Neural cell (in vitro differentiated cells): ENCODE data around the gene SLC1A3. TPM values are rescaled to one million over a fixed set of nuclear protein-coding genes. Genes with fewer than 3 reads are reported as not detected.

ENCODE experiments used
- H2AFZ ChIP-seq: fragments of 200-600, 300-800 bp; sonication (generic), shearing (Covaris generic); 2 replicates; pipeline ENCODE4 v1.6.0; 2014; ENCODE audit warnings: low read depth, mild to moderate bottlenecking, antibody characterized with exemption, low read length, moderate library complexity
- H3F3A ChIP-seq: fragments of 200-600 bp; shearing (Covaris generic); 2 replicates; pipeline ENCODE4 v1.6.1; 2016; ENCODE audit warnings: mild to moderate bottlenecking, moderate library complexity, mixed read lengths, antibody characterized with exemption, low read length; ENCODE audit not compliant: insufficient read depth, poor library complexity, severe bottlenecking
- H3K27ac ChIP-seq: fragments of 200-600, 300-800 bp; sonication (generic), shearing (Covaris generic); 2 replicates; pipeline ENCODE4 v1.5.1; 2014; ENCODE audit warnings: mild to moderate bottlenecking, low read length, moderate library complexity
- H3K27me3 ChIP-seq: fragments of 300-800, 200-600 bp; sonication (generic), shearing (Covaris generic); 2 replicates; pipeline ENCODE4 v1.6.0; 2014; ENCODE audit warnings: mild to moderate bottlenecking, low read depth, low read length, moderate library complexity; ENCODE audit not compliant: insufficient read depth
- H3K36me3 ChIP-seq: fragments of 300-800, 200-600 bp; sonication (generic), shearing (Covaris generic); 2 replicates; pipeline ENCODE4 v1.5.1; 2014; ENCODE audit warnings: mild to moderate bottlenecking, antibody characterized with exemption, low read length, moderate library complexity; ENCODE audit not compliant: insufficient read depth
- H3K4me2 ChIP-seq: fragments of 300-800, 200-600 bp; sonication (generic), shearing (Covaris generic); 2 replicates; pipeline ENCODE4 v1.6.0; 2014; ENCODE audit warnings: mild to moderate bottlenecking, low read length
- H3K4me3 ChIP-seq: fragments of 300-800, 200-600 bp; sonication (generic), shearing (Covaris generic); 2 replicates; pipeline ENCODE4 v1.5.1; 2014; ENCODE audit warnings: mild to moderate bottlenecking, low read length, moderate library complexity
- H3K79me2 ChIP-seq: fragments of 200-600 bp; shearing (Covaris generic); replicated peaks from 2 replicates; pipeline ENCODE4 v1.6.0; 2014; ENCODE audit warnings: mild to moderate bottlenecking, low read length, moderate library complexity; ENCODE audit not compliant: insufficient read depth
- H3K9ac ChIP-seq: fragments of 300-800, 200-600 bp; sonication (generic), shearing (Covaris generic); 2 replicates; pipeline ENCODE4 v1.6.1; 2016; ENCODE audit warnings: mild to moderate bottlenecking, low read length, mixed read lengths
- H3K9me2 ChIP-seq: fragments of 200-600 bp; shearing (Covaris generic); 2 replicates; pipeline ENCODE4 v1.6.1; 2016; ENCODE audit warnings: mild to moderate bottlenecking, low read length, mixed read lengths; ENCODE audit not compliant: insufficient read depth
- H3K9me3 ChIP-seq: fragments of 200-600, 300-800 bp; sonication (generic), shearing (Covaris generic); 2 replicates; pipeline ENCODE4 v1.6.1; 2016; ENCODE audit warnings: mild to moderate bottlenecking, mixed run types, low read length, moderate library complexity, mixed read lengths
- H4K20me1 ChIP-seq: fragments of 200-600 bp; shearing (Covaris generic); 2 replicates; pipeline ENCODE4 v1.6.1; 2016; ENCODE audit warnings: mild to moderate bottlenecking, mixed run types; ENCODE audit not compliant: insufficient read depth
- CTCF ChIP-seq: fragments of 450-650 bp; IDR thresholded peaks from 2 replicates; pipeline ENCODE4 v1.5.1; 2014; ENCODE audit warnings: antibody characterized with exemption, mild to moderate bottlenecking, moderate library complexity; ENCODE audit not compliant: poor library complexity, severe bottlenecking
- EP300 ChIP-seq: fragments of 450-650 bp; conservative IDR thresholded peaks from 2 replicates; pipeline ENCODE4 v1.6.1; 2014; ENCODE audit warnings: antibody characterized with exemption, mild to moderate bottlenecking, moderate library complexity; ENCODE audit not compliant: poor library complexity, severe bottlenecking
- EZH2 ChIP-seq: fragments of 200-600, 300-800 bp; shearing (Covaris generic), sonication (generic); IDR thresholded peaks from 2 replicates; pipeline ENCODE4 v1.6.1; 2014; ENCODE audit warnings: antibody characterized with exemption, low read length, borderline replicate concordance, mild to moderate bottlenecking; ENCODE audit not compliant: insufficient read depth, poor library complexity, severe bottlenecking
- MXI1 ChIP-seq: fragments of 450-650 bp; conservative IDR thresholded peaks from 2 replicates; pipeline ENCODE4 v1.6.1; 2014; ENCODE audit warnings: antibody characterized with exemption, mild to moderate bottlenecking; ENCODE audit not compliant: poor library complexity, severe bottlenecking
- POLR2AphosphoS5 ChIP-seq: IDR thresholded peaks from 2 replicates; pipeline ENCODE4 v1.6.1; 2012
- REST ChIP-seq: IDR thresholded peaks from 2 replicates; pipeline ENCODE4 v1.6.1; 2012; ENCODE audit warnings: borderline replicate concordance
- SMC3 ChIP-seq: fragments of 450-650 bp; conservative IDR thresholded peaks from 2 replicates; pipeline ENCODE4 v1.6.1; 2014; ENCODE audit warnings: antibody characterized with exemption, mild to moderate bottlenecking, moderate library complexity; ENCODE audit not compliant: poor library complexity
- TAF1 ChIP-seq: IDR thresholded peaks from 2 replicates; pipeline ENCODE4 v1.6.1; 2012; ENCODE audit warnings: low read depth
- polyA plus RNA-seq: library from polyadenylated mRNA; depleted of rRNA; stranded (reverse); fragments of >200 nt; gene quantifications from 2 replicates; pipeline ENCODE4 v1.2.3, GENCODE V29; 2014

The SLC1A3 gene
- polyA plus RNA-seq, 1 donor from 2014 or later = 1.9 TPM

- no peak overlapping the region for H3K9ac ChIP-seq
Observed at GRCh38 chr5:36660397-36661049, 54.1 kb downstream of the SLC1A3 start.

DNA sequence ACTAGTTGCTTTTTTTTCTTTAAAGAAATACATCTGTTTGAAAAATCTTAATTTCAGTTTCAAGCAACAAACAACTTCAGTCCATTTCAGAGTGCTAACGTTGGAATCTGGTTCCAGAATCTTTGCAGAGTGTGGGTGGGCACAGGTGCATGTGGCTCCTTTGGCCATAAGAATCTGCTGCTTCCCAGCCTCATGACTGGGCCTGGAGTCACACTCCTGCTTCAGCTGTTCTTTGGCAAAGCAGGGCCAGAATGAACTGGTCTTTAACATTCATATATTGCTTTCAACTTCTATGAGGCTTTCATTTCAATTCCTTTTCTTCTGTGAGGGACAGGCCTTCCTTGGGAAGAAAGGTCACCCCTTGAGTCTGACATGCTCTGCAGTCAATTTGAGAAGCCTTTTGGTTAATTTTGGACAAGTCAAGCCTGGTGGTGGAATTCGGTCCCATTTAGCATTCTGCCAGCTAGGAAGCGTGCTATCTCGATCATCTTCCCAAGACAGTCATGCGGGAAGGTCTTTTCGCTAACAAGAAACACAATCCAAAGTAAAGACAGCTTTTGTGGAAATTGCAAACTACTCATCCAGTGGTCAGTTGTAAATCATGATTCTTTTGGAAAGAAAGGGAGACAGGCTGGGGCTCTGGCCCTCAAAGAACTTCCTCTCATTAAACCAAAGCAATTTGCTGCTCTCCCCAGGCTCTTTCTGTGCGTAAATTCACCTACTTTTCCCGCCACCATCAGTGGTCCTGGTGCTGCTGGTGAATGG, 55.2 kb downstream of the SLC1A3 start:
- Histone ChIP-seq H3K4me3 (no peak overlapping the region), H3K27ac (no peak overlapping the region), H3K9ac (no peak overlapping the region)
- TF ChIP-seq REST (no peak), EZH2 (no peak), MXI1 (no peak), SMC3 (no peak), TAF1 (no peak), EP300 (no peak)

More at GRCh38 chr5:36660397-36661049, 54.1 kb downstream of the SLC1A3 start:
- Histone ChIP-seq H3K4me2 (no peak overlapping the region), H3K9me2 (no peaks in the 10 kb centered on the region), H4K20me1 (no peaks in the 10 kb centered on the region), H3K4me3 (no peak overlapping the region), H3K9me3 (no peaks in the 10 kb centered on the region), H3K36me3 (no peaks in the 10 kb centered on the region), H2AFZ (no peak overlapping the region), H3K27me3 (no peaks in the 10 kb centered on the region), H3F3A (no peaks in the 10 kb centered on the region), H3K79me2 (no peaks in the 10 kb centered on the region), H3K27ac (no peak overlapping the region)
- TF ChIP-seq POLR2AphosphoS5 (no peak), MXI1 (no peak), CTCF (no peak), SMC3 (no peak), EP300 (no peak), REST (no peak)

More for the DNA sequence above, 55.2 kb downstream of the SLC1A3 start:
- Histone ChIP-seq H3K9me3 (no peaks in the 10 kb centered on the region), H3K27me3 (no peaks in the 10 kb centered on the region), H3F3A (no peaks in the 10 kb centered on the region), H2AFZ (no peak overlapping the region), H3K9me2 (no peaks in the 10 kb centered on the region), H3K79me2 (no peaks in the 10 kb centered on the region), H3K4me2 (no peak overlapping the region), H3K36me3 (no peaks in the 10 kb centered on the region), H4K20me1 (no peaks in the 10 kb centered on the region)
